Neural cell (in vitro differentiated cells): ENCODE measurements around the gene ZP2.
"Not testable (repeated sequence)": the region's sequence is repeated elsewhere in the genome, so short reads cannot be mapped to it uniquely, and the experiment has no call there.

Experiments used
- EZH2 ChIP-seq: fragments of 200-600, 300-800 bp; shearing (Covaris generic), sonication (generic); IDR thresholded peaks from 2 replicates; pipeline ENCODE4 v1.6.1; 2014; ENCODE audit warnings: antibody characterized with exemption, low read length, borderline replicate concordance, mild to moderate bottlenecking; ENCODE audit not compliant: insufficient read depth, poor library complexity, severe bottlenecking
- MXI1 ChIP-seq: fragments of 450-650 bp; conservative IDR thresholded peaks from 2 replicates; pipeline ENCODE4 v1.6.1; 2014; ENCODE audit warnings: antibody characterized with exemption, mild to moderate bottlenecking; ENCODE audit not compliant: poor library complexity, severe bottlenecking
- POLR2AphosphoS5 ChIP-seq: IDR thresholded peaks from 2 replicates; pipeline ENCODE4 v1.6.1; 2012
- TAF1 ChIP-seq: IDR thresholded peaks from 2 replicates; pipeline ENCODE4 v1.6.1; 2012; ENCODE audit warnings: low read depth
- TF ChIP-seq, protein P1 (sequence below): fragments of 450-650 bp; IDR thresholded peaks from 2 replicates; pipeline ENCODE4 v1.5.1; 2014; ENCODE audit warnings: antibody characterized with exemption, mild to moderate bottlenecking, moderate library complexity; ENCODE audit not compliant: poor library complexity, severe bottlenecking
- TF ChIP-seq, protein P2 (sequence below): IDR thresholded peaks from 2 replicates; pipeline ENCODE4 v1.6.1; 2012; ENCODE audit warnings: borderline replicate concordance

DNA sequence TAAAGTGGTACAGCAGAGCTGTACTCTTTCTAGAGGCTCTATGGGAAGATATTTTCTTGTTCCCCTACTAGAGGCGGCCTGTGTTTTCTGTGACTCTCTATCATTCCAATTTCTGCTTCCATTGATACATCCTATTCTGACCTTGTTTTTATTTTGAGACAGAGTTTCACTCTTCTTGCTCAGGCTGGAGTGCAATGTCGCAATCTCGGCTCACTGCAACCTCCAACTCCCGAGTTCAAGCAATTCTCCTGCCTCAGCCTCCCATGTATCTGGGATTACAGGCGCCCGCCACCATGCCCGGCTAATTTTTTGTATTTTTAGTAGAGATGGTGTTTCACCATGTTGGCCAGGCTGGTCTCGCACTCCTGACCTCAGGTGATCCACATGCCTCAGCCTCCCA is 16.0 kb downstream of the ZP2 start:
- TF ChIP-seq EZH2, POLR2AphosphoS5, MXI1, TAF1: not testable (repeated sequence)
- TF ChIP-seq, protein P1, sequence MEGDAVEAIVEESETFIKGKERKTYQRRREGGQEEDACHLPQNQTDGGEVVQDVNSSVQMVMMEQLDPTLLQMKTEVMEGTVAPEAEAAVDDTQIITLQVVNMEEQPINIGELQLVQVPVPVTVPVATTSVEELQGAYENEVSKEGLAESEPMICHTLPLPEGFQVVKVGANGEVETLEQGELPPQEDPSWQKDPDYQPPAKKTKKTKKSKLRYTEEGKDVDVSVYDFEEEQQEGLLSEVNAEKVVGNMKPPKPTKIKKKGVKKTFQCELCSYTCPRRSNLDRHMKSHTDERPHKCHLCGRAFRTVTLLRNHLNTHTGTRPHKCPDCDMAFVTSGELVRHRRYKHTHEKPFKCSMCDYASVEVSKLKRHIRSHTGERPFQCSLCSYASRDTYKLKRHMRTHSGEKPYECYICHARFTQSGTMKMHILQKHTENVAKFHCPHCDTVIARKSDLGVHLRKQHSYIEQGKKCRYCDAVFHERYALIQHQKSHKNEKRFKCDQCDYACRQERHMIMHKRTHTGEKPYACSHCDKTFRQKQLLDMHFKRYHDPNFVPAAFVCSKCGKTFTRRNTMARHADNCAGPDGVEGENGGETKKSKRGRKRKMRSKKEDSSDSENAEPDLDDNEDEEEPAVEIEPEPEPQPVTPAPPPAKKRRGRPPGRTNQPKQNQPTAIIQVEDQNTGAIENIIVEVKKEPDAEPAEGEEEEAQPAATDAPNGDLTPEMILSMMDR: not testable (repeated sequence)
- TF ChIP-seq, protein P2, sequence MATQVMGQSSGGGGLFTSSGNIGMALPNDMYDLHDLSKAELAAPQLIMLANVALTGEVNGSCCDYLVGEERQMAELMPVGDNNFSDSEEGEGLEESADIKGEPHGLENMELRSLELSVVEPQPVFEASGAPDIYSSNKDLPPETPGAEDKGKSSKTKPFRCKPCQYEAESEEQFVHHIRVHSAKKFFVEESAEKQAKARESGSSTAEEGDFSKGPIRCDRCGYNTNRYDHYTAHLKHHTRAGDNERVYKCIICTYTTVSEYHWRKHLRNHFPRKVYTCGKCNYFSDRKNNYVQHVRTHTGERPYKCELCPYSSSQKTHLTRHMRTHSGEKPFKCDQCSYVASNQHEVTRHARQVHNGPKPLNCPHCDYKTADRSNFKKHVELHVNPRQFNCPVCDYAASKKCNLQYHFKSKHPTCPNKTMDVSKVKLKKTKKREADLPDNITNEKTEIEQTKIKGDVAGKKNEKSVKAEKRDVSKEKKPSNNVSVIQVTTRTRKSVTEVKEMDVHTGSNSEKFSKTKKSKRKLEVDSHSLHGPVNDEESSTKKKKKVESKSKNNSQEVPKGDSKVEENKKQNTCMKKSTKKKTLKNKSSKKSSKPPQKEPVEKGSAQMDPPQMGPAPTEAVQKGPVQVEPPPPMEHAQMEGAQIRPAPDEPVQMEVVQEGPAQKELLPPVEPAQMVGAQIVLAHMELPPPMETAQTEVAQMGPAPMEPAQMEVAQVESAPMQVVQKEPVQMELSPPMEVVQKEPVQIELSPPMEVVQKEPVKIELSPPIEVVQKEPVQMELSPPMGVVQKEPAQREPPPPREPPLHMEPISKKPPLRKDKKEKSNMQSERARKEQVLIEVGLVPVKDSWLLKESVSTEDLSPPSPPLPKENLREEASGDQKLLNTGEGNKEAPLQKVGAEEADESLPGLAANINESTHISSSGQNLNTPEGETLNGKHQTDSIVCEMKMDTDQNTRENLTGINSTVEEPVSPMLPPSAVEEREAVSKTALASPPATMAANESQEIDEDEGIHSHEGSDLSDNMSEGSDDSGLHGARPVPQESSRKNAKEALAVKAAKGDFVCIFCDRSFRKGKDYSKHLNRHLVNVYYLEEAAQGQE: not testable (repeated sequence)
